Right atrium auricular region (tissue), 2 donors: ENCODE measurements around the gene ASS1. TPM values are rescaled to one million over a fixed set of nuclear protein-coding genes. Genes with fewer than 3 reads are reported as not detected.

Source experiments
- DNase-seq: peaks from one replicate; pipeline ENCODE4 v3.0.0-alpha.2; 2019; ENCODE audit warnings: low spot score
- H3K27ac ChIP-seq, 2 donors: fragments of 200-600 bp; sonication (generic); 1 replicate in 1 of 2; 2 replicates in 1 of 2; pipeline ENCODE4 v1.5.1; 2016 to 2019
- H3K27me3 ChIP-seq, 2 donors: fragments of 200-600 bp; sonication (generic); one replicate each; pipeline versions ENCODE4 v1.5.1 to v1.6.0; 2017 to 2019
- H3K36me3 ChIP-seq: fragments of 200-600 bp; sonication (generic); one replicate; pipeline ENCODE4 v1.5.1; 2016
- H3K4me1 ChIP-seq, 2 donors: fragments of 200-600 bp; sonication (generic); one replicate each; pipeline versions ENCODE4 v1.5.1 to v1.6.0; 2017 to 2019
- H3K4me3 ChIP-seq, 2 donors: fragments of 200-600 bp; sonication (generic); 1 replicate in 1 of 2; 2 replicates in 1 of 2; pipeline ENCODE4 v1.5.1; 2017 to 2019; ENCODE audit warnings: mild to moderate bottlenecking in 1 of 2, moderate library complexity in 1 of 2
- H3K9me3 ChIP-seq, 2 donors: fragments of 200-600 bp; sonication (generic); one replicate each; pipeline ENCODE4 v1.5.1; 2019
- total RNA-seq, 2 donors: library from RNA; depleted of rRNA; stranded (reverse); fragments of >200 nt; gene quantifications; one replicate each; pipeline ENCODE4 v1.1.0, GENCODE V29; 2016
- TF ChIP-seq, protein P1 (sequence below), 2 donors: fragments of 200-600 bp; sonication (generic); IDR thresholded peaks; one replicate each; pipeline ENCODE4 v1.5.1; 2019; ENCODE audit warnings: antibody characterized with exemption in 2 of 2

Gene ASS1
- total RNA-seq, 2 donors from 2014 or later = 75.3 to 110 TPM

DNA sequence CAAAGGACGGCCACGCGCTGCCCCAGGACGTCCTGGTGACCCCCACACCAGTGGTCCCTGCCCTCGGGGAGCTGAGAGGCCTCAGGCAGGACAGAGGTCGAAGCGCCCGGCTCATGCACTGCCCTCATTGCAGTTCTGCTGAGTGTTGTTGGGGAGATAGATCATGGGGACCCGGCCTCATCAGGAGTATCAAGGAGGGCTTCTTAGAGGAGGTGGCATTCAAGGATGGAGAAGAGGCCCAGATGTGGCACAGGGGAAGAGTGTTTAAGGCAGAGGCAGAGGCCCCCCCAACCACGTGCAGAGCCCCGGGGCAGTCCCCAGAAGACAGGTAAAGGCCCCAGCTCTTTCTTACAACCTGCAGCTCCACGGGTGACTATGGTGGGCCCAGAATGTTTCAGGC lies 26.2 kb downstream of the ASS1 start:
- no peak overlapping the region for H3K4me3 ChIP-seq
- H3K27ac ChIP-seq = no peak overlapping the region
- no peaks in the 10 kb centered on the region for H3K4me1 ChIP-seq
- no peaks in the 10 kb centered on the region for H3K9me3 ChIP-seq
- DNase-seq = no peak
- H3K36me3 ChIP-seq = peaks cover 22% of the 10 kb centered on the region
- no peaks in the 10 kb centered on the region for H3K27me3 ChIP-seq
- TF ChIP-seq, protein P1, sequence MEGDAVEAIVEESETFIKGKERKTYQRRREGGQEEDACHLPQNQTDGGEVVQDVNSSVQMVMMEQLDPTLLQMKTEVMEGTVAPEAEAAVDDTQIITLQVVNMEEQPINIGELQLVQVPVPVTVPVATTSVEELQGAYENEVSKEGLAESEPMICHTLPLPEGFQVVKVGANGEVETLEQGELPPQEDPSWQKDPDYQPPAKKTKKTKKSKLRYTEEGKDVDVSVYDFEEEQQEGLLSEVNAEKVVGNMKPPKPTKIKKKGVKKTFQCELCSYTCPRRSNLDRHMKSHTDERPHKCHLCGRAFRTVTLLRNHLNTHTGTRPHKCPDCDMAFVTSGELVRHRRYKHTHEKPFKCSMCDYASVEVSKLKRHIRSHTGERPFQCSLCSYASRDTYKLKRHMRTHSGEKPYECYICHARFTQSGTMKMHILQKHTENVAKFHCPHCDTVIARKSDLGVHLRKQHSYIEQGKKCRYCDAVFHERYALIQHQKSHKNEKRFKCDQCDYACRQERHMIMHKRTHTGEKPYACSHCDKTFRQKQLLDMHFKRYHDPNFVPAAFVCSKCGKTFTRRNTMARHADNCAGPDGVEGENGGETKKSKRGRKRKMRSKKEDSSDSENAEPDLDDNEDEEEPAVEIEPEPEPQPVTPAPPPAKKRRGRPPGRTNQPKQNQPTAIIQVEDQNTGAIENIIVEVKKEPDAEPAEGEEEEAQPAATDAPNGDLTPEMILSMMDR (IDR thresholded peaks at IDR 0.05) = no peak

DNA sequence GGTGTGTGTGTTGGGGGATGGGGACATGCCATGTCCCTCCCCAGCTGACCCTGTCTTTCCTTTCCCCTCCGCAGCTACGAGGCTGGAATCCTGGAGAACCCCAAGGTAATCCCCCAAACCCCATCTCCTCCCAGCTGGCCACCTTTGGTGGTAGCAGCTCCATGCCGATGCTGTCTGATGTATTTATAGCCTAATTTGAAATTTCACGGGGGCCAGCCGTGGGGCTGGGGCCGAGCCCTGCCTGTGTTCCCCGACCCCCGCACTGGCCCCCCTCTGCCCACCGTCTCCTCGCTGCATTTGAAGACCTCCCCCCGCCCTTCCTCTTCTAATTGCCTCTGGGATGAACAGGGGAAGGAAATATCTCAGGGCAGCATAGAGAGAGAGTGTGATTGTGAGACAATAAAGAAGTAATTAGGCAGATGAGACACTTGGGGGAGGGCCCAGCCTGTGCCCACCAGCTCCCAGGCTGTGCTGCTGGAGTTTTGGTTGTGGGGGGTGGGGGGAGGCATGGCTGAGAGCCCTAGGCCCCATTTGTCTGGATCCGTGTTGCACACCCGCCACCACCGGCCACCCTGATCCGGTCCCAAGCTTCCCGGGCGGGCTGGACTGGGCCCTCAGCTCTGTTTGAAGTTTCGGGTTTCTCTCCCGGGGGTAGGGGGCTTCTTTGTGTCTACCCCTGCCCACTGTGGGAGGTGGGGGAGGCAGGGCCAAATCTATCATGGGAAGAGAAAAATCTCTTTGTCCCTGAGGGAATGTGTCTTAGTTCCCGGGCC lies 26.8 kb downstream of the ASS1 start:
- peaks cover 16% of the 10 kb centered on the region for H3K36me3 ChIP-seq
- no peaks in the 10 kb centered on the region for H3K9me3 ChIP-seq
- no peaks in the 10 kb centered on the region for H3K27me3 ChIP-seq
- TF ChIP-seq, protein P1 (IDR thresholded peaks at IDR 0.05) = no peak
- no peaks in the 10 kb centered on the region for H3K4me1 ChIP-seq
- DNase-seq = no peak
- H3K27ac ChIP-seq = no peak overlapping the region
- no peak overlapping the region for H3K4me3 ChIP-seq

DNA sequence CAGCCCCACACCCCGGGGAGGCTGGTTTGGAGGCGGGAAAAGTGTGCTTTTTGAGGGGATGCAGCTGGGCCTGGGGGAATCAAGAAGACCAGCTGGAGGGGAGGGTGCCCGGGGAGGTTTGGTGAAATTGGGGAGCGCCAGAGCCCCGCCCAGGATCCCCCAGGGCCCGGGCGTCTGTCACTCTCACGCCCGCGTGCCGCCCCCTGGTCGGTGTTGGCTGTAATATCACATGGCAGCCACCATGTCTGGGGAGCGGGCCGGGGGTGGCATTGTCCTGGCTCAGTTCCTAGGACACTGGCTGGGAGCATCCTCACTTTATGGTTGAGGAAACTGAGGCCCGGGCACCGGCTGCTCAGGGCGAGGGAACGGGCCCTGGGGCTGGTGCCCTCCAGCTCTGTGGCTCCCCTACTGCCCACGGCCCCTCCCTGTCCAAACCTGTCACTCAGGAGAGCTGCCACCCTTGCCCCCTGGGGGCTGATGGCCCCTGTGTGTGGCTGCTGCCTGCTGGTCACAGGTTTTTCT lies 27.5 kb downstream of the ASS1 start:
- Histone ChIP-seq H3K4me3 (no peak overlapping the region), H3K36me3 (peaks cover 15% of the 10 kb centered on the region), H3K27ac (no peak overlapping the region), H3K9me3 (no peaks in the 10 kb centered on the region), H3K27me3 (no peaks in the 10 kb centered on the region), H3K4me1 (no peaks in the 10 kb centered on the region)
- no peak for DNase-seq
- TF ChIP-seq, protein P1 (IDR thresholded peaks at IDR 0.05) = no peak

DNA sequence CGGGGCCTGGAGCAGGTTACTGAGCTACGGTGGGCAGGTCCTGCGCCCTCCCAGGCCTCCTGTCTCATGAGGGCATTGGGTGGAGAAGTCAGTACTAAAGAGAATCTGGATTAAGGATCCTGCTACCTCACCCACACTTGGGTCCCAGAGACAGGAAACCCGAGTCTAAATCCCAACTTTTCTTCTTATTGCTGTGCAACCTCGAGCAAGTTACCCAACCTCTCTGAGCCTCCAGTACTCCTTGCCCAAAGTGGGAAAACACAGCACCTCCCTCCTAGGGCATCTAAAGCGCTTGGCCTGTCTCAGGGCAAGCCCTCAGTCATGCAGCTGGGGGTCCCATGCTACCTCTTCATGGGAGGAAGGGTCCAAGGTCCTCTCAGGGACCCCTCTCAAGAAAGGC lies 28.2 kb downstream of the ASS1 start:
- H3K27ac ChIP-seq = no peak overlapping the region
- H3K4me1 ChIP-seq = no peaks in the 10 kb centered on the region
- H3K36me3 ChIP-seq = peaks cover 15% of the 10 kb centered on the region
- TF ChIP-seq, protein P1 (IDR thresholded peaks at IDR 0.05) = no peak
- no peaks in the 10 kb centered on the region for H3K9me3 ChIP-seq
- H3K4me3 ChIP-seq = no peak overlapping the region
- DNase-seq = no peak
- H3K27me3 ChIP-seq = no peaks in the 10 kb centered on the region

DNA sequence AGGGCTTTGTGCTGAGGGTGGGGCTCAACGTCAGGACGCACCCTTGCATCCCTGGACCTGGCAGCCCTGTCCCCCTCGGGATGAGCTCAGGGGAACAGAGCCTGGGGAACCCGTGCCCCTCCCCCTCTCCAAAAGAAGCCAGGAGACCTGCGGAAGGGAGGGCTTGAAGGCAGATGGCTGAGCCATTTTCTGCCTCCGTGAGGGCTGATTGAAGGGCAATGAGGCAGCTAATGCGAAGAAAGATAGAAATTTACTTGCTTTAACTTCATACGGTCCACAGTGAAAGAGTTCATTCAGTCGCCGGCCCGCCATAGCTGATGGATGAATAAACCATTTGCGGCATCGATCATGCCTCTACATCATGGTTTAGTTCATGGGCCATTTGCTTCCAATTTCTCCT lies 28.8 kb downstream of the ASS1 start:
- peaks cover 15% of the 10 kb centered on the region for H3K36me3 ChIP-seq
- TF ChIP-seq, protein P1 (IDR thresholded peaks at IDR 0.05) = no peak
- no peaks in the 10 kb centered on the region for H3K9me3 ChIP-seq
- H3K27ac ChIP-seq = no peak overlapping the region
- H3K27me3 ChIP-seq = no peaks in the 10 kb centered on the region
- no peak for DNase-seq
- H3K4me3 ChIP-seq = no peak overlapping the region
- H3K4me1 ChIP-seq = no peaks in the 10 kb centered on the region
